ENCODE measurements around the gene UCK2. TPM values are rescaled to one million over a fixed set of nuclear protein-coding genes. Genes with fewer than 3 reads are reported as not detected.
A peak's percentile ranks its signal among the peaks of the same experiment; 100 is the strongest.

Gene UCK2
- total RNA-seq, 1 donor from 2014 or later = 66.7 TPM

DNA sequence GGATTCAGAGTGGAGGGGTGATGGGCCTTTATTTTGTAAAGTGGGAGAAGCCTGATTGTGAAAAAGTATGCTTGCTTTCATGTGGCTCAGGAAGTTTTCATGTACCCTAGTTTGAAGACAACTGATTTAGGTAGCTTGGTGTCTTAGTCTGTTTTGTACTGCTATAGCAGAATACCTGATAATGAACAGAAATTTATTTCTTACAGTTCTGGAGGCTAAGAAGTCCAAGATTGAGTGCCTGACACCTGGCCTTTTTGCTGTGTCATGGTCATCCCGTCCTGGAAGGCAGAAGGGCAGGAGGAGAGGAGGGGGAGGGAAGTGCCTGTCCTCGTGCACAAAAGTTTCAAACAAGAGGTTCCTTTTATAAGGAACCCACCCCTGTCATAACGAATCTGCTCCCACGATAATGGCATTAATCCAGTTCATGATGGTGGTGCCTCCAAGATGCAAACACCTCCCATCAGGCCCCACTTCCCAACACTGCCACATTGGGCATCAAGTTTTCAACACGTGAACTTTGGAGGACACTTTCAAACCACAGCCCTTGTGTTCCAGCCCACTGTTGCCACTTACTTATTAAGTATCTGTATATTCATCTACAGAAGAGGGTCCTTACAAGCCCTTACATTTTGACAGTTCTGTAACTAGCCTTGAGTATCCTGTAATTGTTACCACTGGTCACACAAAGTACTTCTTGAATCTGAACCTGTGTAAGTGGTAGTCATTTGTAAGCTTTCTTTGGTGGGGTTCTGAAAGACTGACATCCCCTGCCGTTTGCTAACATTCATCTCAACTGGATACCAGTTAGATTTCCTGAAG is 9.5 kb downstream of the UCK2 start:
- Mint-ChIP-seq H3K27ac (ENCODE audit: unreplicated experiment) (peak overlapping the region; percentile 73), H3K27me3 (ENCODE audit: low read depth) (no peaks in the 10 kb centered on the region), H3K9me3 (no peaks in the 10 kb centered on the region), H3K4me1 (peaks cover 50% of the 10 kb centered on the region), H3K36me3 (ENCODE audit: low read depth) (peaks cover 4% of the 10 kb centered on the region), H3K4me3 (no peak overlapping the region)
- no peak for DNase-seq (ENCODE audit: low read depth, low spot score)
- TF ChIP-seq, protein P1, sequence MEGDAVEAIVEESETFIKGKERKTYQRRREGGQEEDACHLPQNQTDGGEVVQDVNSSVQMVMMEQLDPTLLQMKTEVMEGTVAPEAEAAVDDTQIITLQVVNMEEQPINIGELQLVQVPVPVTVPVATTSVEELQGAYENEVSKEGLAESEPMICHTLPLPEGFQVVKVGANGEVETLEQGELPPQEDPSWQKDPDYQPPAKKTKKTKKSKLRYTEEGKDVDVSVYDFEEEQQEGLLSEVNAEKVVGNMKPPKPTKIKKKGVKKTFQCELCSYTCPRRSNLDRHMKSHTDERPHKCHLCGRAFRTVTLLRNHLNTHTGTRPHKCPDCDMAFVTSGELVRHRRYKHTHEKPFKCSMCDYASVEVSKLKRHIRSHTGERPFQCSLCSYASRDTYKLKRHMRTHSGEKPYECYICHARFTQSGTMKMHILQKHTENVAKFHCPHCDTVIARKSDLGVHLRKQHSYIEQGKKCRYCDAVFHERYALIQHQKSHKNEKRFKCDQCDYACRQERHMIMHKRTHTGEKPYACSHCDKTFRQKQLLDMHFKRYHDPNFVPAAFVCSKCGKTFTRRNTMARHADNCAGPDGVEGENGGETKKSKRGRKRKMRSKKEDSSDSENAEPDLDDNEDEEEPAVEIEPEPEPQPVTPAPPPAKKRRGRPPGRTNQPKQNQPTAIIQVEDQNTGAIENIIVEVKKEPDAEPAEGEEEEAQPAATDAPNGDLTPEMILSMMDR (conservative IDR thresholded peaks at IDR 0.05) = no peak

DNA sequence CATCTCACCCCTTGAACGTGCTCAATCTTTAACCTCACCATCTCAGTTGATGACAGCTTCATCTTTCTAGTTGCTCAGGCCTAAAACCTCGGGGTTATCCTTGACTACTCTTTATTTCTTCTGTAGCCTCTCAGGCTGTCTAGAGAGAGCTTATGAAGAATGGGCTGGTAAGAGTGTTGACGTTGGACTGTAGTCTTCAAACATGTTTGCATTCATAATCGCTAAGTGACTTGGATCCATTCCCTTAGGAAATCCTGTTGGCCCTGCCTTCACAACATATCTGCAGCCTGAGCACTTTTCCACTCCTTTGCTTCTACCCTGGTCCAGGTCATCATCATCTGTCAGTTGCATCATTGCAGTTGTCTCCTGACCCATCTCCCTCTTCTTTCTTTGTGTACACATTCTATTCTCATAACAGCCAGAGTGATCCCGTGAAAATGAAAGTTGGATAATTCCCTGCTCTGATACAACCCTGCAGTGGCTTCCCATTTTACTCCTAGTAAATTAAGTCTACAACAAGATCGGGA is 10.5 kb downstream of the UCK2 start:
- H3K36me3 Mint-ChIP-seq (ENCODE audit: low read depth) = peaks cover 4% of the 10 kb centered on the region
- no peak overlapping the region for H3K27ac Mint-ChIP-seq (ENCODE audit: unreplicated experiment)
- H3K27me3 Mint-ChIP-seq (ENCODE audit: low read depth) = no peaks in the 10 kb centered on the region
- DNase-seq (ENCODE audit: low read depth, low spot score) = no peak
- no peaks in the 10 kb centered on the region for H3K9me3 Mint-ChIP-seq
- peaks cover 55% of the 10 kb centered on the region for H3K4me1 Mint-ChIP-seq
- H3K4me3 Mint-ChIP-seq = no peak overlapping the region
- TF ChIP-seq, protein P1 (conservative IDR thresholded peaks at IDR 0.05) = no peak

DNA sequence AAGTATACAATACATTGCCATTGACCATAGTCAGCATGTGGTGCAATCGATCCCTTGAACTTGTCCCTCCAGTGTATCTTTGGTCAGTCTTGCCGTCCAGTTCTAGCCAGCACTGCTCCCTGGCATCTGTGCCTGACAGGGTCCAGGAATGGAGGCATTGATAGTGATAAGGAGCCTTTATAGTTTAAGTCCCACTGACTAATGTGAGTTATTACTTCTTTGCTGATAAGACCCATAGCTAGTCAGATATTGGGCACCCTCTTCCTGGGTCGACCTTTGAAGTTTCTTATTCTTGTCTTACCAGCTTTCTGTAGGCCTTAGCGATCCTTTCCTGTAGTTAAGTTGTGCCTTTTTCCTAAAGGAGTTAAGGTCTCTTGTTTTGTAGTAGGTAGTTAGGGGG is 13.0 kb downstream of the UCK2 start:
- no peak for DNase-seq (ENCODE audit: low read depth, low spot score)
- no peaks in the 10 kb centered on the region for H3K27me3 Mint-ChIP-seq (ENCODE audit: low read depth)
- peaks cover 4% of the 10 kb centered on the region for H3K36me3 Mint-ChIP-seq (ENCODE audit: low read depth)
- H3K9me3 Mint-ChIP-seq = no peaks in the 10 kb centered on the region
- H3K4me1 Mint-ChIP-seq = peaks cover 62% of the 10 kb centered on the region
- no peak overlapping the region for H3K4me3 Mint-ChIP-seq
- H3K27ac Mint-ChIP-seq (ENCODE audit: unreplicated experiment) = no peak overlapping the region
- TF ChIP-seq, protein P1 (conservative IDR thresholded peaks at IDR 0.05) = no peak

- H3K27me3 Mint-ChIP-seq (ENCODE audit: low read depth) = no peaks in the 10 kb centered on the region
- no peak for DNase-seq (ENCODE audit: low read depth, low spot score)
- TF ChIP-seq, protein P1 (conservative IDR thresholded peaks at IDR 0.05) = no peak
- H3K4me1 Mint-ChIP-seq = peaks cover 58% of the 10 kb centered on the region
- no peak overlapping the region for H3K27ac Mint-ChIP-seq (ENCODE audit: unreplicated experiment)
- H3K9me3 Mint-ChIP-seq = no peaks in the 10 kb centered on the region
- no peak overlapping the region for H3K4me3 Mint-ChIP-seq
- peaks cover 4% of the 10 kb centered on the region for H3K36me3 Mint-ChIP-seq (ENCODE audit: low read depth)
These were observed 14.2 kb downstream of the UCK2 start for GRCh38 chr1:165841582-165842017.

DNA sequence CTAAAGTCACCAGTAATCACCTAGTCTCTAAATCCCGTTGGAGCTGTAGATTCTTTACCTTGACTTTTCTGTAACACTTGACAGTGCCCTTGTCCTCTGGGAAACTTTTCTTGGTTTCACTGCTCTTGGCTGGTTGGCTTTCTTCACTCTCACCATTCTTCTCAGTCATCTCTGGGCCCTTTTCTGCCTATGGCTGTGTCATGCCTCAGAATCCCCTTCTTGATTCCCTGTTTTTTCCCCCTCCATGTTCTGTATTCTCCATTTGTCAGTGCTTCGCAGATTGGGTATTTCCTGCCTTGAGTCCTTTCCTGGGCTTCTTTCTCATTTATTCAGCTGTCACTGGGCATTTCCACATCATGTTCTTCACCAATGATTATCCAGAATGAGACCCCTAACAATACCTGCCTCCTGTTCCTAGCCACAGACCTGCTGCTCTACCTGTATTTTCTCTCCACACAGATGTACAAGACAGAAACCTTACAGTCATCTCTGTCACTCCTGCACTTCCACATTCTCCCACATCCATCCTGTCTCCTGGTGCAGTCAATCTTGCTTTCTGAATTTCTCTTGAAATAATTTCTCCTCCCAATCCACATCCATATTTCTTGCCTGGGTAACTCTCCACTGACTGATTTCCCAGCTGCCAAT is 14.7 kb downstream of the UCK2 start:
- no peak for DNase-seq (ENCODE audit: low read depth, low spot score)
- H3K27ac Mint-ChIP-seq (ENCODE audit: unreplicated experiment) = no peak overlapping the region
- H3K9me3 Mint-ChIP-seq = no peaks in the 10 kb centered on the region
- no peaks in the 10 kb centered on the region for H3K27me3 Mint-ChIP-seq (ENCODE audit: low read depth)
- H3K36me3 Mint-ChIP-seq (ENCODE audit: low read depth) = peaks cover 4% of the 10 kb centered on the region
- no peak overlapping the region for H3K4me3 Mint-ChIP-seq
- TF ChIP-seq, protein P1 (conservative IDR thresholded peaks at IDR 0.05) = no peak
- peaks cover 52% of the 10 kb centered on the region for H3K4me1 Mint-ChIP-seq
